SK-N-SH treated with all-trans-retinoic acid at 6 μM for 48 hours (cell line): ENCODE measurements around the gene AKAP7.

Experiments
- ARNTL ChIP-seq: fragments of 450-650 bp; formaldehyde crosslinking; IDR thresholded peaks from 2 replicates; pipeline ENCODE4 v1.5.0; 2020; ENCODE audit warnings: low read depth, mild to moderate bottlenecking, moderate library complexity, borderline replicate concordance
- GLIS3 ChIP-seq: fragments of 250-450 bp; sonication (Bioruptor Pico); IDR thresholded peaks from 2 replicates; pipeline ENCODE4 v1.5.0; 2020; ENCODE audit warnings: mild to moderate bottlenecking, moderate library complexity
- OSR1 ChIP-seq: fragments of 250-450 bp; sonication (Bioruptor Pico); IDR thresholded peaks from 2 replicates; pipeline ENCODE4 v1.8.0; 2022; ENCODE audit warnings: moderate library complexity, mild to moderate bottlenecking, inconsistent platforms
- RARB ChIP-seq: fragments of 250-450 bp; sonication (Bioruptor Pico); IDR thresholded peaks from 2 replicates; pipeline ENCODE4 v1.8.0; 2021; ENCODE audit warnings: mild to moderate bottlenecking, moderate library complexity
- TCF4 ChIP-seq: fragments of 250-450 bp; sonication (Bioruptor Pico); IDR thresholded peaks from 2 replicates; pipeline ENCODE4 v1.8.0; 2021; ENCODE audit warnings: mild to moderate bottlenecking, moderate library complexity, borderline replicate concordance
- ZC3H10 ChIP-seq: fragments of 250-450 bp; sonication (Bioruptor Pico); IDR thresholded peaks from 2 replicates; pipeline ENCODE4 v1.5.1; 2021; ENCODE audit warnings: mild to moderate bottlenecking, moderate library complexity
- ZNF565 ChIP-seq: fragments of 450-650 bp; formaldehyde crosslinking; conservative IDR thresholded peaks from 2 replicates; pipeline ENCODE4 v1.5.0; 2020; ENCODE audit warnings: low read depth, mild to moderate bottlenecking, moderate library complexity
- TF ChIP-seq, protein P1 (sequence below): fragments of 250-450 bp; sonication (Bioruptor Pico); IDR thresholded peaks from 2 replicates; pipeline ENCODE4 v1.5.1; 2020; ENCODE audit warnings: low read depth, mild to moderate bottlenecking, moderate library complexity
- TF ChIP-seq, protein P2 (sequence below): fragments of 250-450 bp; sonication (Bioruptor Pico); IDR thresholded peaks from 2 replicates; pipeline ENCODE4 v1.8.0; 2020; ENCODE audit warnings: mild to moderate bottlenecking, moderate library complexity, borderline replicate concordance
- TF ChIP-seq, protein P3 (sequence below): fragments of 250-450 bp; sonication (Bioruptor Pico); IDR thresholded peaks from 2 replicates; pipeline ENCODE4 v1.5.0; 2020; ENCODE audit warnings: mild to moderate bottlenecking, moderate library complexity

DNA sequence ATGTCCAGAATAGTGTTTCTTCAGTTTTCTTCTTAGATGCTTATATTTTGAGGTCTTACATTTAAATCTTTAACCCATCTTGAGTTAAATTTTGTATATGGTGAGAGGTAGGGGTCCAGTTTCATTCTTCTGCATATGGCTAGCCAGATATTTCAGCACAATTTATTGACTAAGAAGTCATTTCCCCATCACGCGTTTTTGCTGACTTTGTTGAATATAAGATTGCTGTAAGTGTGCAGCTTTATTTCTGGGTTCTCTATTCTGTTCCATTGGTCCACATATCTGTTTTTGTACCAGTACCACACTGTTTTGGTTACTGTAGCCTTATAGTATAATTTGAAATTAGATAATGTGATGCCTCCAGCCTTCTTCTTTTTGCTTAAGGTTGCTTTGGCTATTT lies 179.6 kb downstream of the AKAP7 start:
- TF ChIP-seq, protein P1, sequence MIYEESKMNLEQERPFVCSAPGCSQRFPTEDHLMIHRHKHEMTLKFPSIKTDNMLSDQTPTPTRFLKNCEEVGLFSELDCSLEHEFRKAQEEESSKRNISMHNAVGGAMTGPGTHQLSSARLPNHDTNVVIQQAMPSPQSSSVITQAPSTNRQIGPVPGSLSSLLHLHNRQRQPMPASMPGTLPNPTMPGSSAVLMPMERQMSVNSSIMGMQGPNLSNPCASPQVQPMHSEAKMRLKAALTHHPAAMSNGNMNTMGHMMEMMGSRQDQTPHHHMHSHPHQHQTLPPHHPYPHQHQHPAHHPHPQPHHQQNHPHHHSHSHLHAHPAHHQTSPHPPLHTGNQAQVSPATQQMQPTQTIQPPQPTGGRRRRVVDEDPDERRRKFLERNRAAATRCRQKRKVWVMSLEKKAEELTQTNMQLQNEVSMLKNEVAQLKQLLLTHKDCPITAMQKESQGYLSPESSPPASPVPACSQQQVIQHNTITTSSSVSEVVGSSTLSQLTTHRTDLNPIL: no peak
- no peak for TF ChIP-seq GLIS3 (CRISPR knock-in tag)
- no peak for TF ChIP-seq TCF4
- no peak for TF ChIP-seq RARB (CRISPR knock-in tag)
- TF ChIP-seq, protein P2, sequence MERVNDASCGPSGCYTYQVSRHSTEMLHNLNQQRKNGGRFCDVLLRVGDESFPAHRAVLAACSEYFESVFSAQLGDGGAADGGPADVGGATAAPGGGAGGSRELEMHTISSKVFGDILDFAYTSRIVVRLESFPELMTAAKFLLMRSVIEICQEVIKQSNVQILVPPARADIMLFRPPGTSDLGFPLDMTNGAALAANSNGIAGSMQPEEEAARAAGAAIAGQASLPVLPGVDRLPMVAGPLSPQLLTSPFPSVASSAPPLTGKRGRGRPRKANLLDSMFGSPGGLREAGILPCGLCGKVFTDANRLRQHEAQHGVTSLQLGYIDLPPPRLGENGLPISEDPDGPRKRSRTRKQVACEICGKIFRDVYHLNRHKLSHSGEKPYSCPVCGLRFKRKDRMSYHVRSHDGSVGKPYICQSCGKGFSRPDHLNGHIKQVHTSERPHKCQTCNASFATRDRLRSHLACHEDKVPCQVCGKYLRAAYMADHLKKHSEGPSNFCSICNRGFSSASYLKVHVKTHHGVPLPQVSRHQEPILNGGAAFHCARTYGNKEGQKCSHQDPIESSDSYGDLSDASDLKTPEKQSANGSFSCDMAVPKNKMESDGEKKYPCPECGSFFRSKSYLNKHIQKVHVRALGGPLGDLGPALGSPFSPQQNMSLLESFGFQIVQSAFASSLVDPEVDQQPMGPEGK (CRISPR knock-in tag): no peak
- TF ChIP-seq, protein P3, sequence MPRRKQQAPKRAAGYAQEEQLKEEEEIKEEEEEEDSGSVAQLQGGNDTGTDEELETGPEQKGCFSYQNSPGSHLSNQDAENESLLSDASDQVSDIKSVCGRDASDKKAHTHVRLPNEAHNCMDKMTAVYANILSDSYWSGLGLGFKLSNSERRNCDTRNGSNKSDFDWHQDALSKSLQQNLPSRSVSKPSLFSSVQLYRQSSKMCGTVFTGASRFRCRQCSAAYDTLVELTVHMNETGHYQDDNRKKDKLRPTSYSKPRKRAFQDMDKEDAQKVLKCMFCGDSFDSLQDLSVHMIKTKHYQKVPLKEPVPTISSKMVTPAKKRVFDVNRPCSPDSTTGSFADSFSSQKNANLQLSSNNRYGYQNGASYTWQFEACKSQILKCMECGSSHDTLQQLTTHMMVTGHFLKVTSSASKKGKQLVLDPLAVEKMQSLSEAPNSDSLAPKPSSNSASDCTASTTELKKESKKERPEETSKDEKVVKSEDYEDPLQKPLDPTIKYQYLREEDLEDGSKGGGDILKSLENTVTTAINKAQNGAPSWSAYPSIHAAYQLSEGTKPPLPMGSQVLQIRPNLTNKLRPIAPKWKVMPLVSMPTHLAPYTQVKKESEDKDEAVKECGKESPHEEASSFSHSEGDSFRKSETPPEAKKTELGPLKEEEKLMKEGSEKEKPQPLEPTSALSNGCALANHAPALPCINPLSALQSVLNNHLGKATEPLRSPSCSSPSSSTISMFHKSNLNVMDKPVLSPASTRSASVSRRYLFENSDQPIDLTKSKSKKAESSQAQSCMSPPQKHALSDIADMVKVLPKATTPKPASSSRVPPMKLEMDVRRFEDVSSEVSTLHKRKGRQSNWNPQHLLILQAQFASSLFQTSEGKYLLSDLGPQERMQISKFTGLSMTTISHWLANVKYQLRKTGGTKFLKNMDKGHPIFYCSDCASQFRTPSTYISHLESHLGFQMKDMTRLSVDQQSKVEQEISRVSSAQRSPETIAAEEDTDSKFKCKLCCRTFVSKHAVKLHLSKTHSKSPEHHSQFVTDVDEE (CRISPR knock-in tag): no peak
- TF ChIP-seq ZC3H10 (CRISPR knock-in tag): no peak
- TF ChIP-seq ZNF565 (CRISPR knock-in tag): no peak
- TF ChIP-seq OSR1 (CRISPR knock-in tag): no peak
- TF ChIP-seq ARNTL (CRISPR knock-in tag): no peak
